ENCODE measurements around the gene ARHGEF39.

GRCh38 chr9:35696520-35697215 lies 31.7 kb upstream of the ARHGEF39 start:
- peak; percentile 78 to 98 (median 97) for TF ChIP-seq CTCF (IDR thresholded peaks at IDR 0.05 in 2 of 3, conservative IDR thresholded peaks at IDR 0.05 in 1 of 3; ENCODE audit: control insufficient read depth in 2 of 3, extremely low read depth in 1 of 3, insufficient read depth in 1 of 3, low read depth in 3 of 3, low read length in 3 of 3)
- TF ChIP-seq, protein P1, sequence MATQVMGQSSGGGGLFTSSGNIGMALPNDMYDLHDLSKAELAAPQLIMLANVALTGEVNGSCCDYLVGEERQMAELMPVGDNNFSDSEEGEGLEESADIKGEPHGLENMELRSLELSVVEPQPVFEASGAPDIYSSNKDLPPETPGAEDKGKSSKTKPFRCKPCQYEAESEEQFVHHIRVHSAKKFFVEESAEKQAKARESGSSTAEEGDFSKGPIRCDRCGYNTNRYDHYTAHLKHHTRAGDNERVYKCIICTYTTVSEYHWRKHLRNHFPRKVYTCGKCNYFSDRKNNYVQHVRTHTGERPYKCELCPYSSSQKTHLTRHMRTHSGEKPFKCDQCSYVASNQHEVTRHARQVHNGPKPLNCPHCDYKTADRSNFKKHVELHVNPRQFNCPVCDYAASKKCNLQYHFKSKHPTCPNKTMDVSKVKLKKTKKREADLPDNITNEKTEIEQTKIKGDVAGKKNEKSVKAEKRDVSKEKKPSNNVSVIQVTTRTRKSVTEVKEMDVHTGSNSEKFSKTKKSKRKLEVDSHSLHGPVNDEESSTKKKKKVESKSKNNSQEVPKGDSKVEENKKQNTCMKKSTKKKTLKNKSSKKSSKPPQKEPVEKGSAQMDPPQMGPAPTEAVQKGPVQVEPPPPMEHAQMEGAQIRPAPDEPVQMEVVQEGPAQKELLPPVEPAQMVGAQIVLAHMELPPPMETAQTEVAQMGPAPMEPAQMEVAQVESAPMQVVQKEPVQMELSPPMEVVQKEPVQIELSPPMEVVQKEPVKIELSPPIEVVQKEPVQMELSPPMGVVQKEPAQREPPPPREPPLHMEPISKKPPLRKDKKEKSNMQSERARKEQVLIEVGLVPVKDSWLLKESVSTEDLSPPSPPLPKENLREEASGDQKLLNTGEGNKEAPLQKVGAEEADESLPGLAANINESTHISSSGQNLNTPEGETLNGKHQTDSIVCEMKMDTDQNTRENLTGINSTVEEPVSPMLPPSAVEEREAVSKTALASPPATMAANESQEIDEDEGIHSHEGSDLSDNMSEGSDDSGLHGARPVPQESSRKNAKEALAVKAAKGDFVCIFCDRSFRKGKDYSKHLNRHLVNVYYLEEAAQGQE (IDR thresholded peaks at IDR 0.05; ENCODE audit: low read depth, low read length) = no peak
- no peak for TF ChIP-seq SIN3A (IDR thresholded peaks at IDR 0.05; ENCODE audit: low read depth, low read length)
- TF ChIP-seq RAD51 (IDR thresholded peaks at IDR 0.05) = no peak
- no peak for TF ChIP-seq BHLHE40 (IDR thresholded peaks at IDR 0.05; ENCODE audit: borderline replicate concordance in 1 of 2, low read depth in 2 of 2, low read length in 1 of 2)
- TF ChIP-seq MYC (IDR thresholded peaks at IDR 0.05; ENCODE audit: insufficient read depth, insufficient read length, insufficient replicate concordance, low read length, severe bottlenecking) = no peak
- peak; percentile 56 for TF ChIP-seq SMC3 (IDR thresholded peaks at IDR 0.05; ENCODE audit: borderline replicate concordance, low read length)
- TF ChIP-seq, protein P2, sequence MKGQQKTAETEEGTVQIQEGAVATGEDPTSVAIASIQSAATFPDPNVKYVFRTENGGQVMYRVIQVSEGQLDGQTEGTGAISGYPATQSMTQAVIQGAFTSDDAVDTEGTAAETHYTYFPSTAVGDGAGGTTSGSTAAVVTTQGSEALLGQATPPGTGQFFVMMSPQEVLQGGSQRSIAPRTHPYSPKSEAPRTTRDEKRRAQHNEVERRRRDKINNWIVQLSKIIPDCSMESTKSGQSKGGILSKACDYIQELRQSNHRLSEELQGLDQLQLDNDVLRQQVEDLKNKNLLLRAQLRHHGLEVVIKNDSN (IDR thresholded peaks at IDR 0.05; ENCODE audit: borderline replicate concordance, extremely low read length, insufficient read depth, low read depth, low read length) = no peak
- no peak for TF ChIP-seq TAF1 (IDR thresholded peaks at IDR 0.05; ENCODE audit: borderline replicate concordance, low read depth, low read length)
- no peak for TF ChIP-seq POLR2AphosphoS5 (IDR thresholded peaks at IDR 0.05; ENCODE audit: low read length)
- no peak for TF ChIP-seq HDAC2 (IDR thresholded peaks at IDR 0.05)
